GM23338 (cell line): ENCODE measurements around the gene ODAPH. TPM values are rescaled to one million over a fixed set of nuclear protein-coding genes. Genes with fewer than 3 reads are reported as not detected.

Experiments used
- ATAC-seq: fragments of 200-7000 bp; cut with Tn5 transposase; 3 replicates; pipeline ENCODE4 v1.9.1; 2020
- DNase-seq: peaks from one replicate; pipeline ENCODE4 v3.0.0-alpha.2; 2015; ENCODE audit warnings: low spot score
- H2AFZ ChIP-seq: fragments of 200-600 bp; sonication (generic); 2 replicates; pipeline ENCODE4 v1.8.0; 2016; ENCODE audit warnings: antibody characterized with exemption, mild to moderate bottlenecking, moderate library complexity
- H3F3A ChIP-seq: fragments of 200-600 bp; sonication (generic); replicated peaks from 2 replicates; pipeline ENCODE4 v1.8.0; 2017; ENCODE audit warnings: antibody characterized with exemption, mixed run types, low read depth
- H3K27ac ChIP-seq: fragments of 200-600 bp; sonication (generic); 2 replicates; pipeline ENCODE4 v1.6.1; 2016; ENCODE audit warnings: low read depth
- H3K27me3 ChIP-seq: fragments of 200-600 bp; sonication (generic); 2 replicates; pipeline ENCODE4 v1.8.0; 2016; ENCODE audit warnings: mild to moderate bottlenecking, mixed run types, moderate library complexity; ENCODE audit not compliant: insufficient read depth
- H3K36me3 ChIP-seq: fragments of 200-600 bp; sonication (generic); 2 replicates; pipeline ENCODE4 v1.8.0; 2016; ENCODE audit warnings: mild to moderate bottlenecking; ENCODE audit not compliant: insufficient read depth
- H3K4me1 ChIP-seq: fragments of 200-600 bp; sonication (generic); 2 replicates; pipeline ENCODE4 v1.8.0; 2016; ENCODE audit warnings: mild to moderate bottlenecking, moderate library complexity; ENCODE audit not compliant: insufficient read depth
- H3K4me2 ChIP-seq: fragments of 200-600 bp; sonication (generic); 2 replicates; pipeline ENCODE4 v1.7.1; 2017; ENCODE audit warnings: mixed run types
- H3K4me3 ChIP-seq: fragments of 200-600 bp; sonication (generic); 2 replicates; pipeline ENCODE4 v1.6.1; 2016; ENCODE audit warnings: mixed run types
- H3K79me2 ChIP-seq: fragments of 200-600 bp; sonication (generic); replicated peaks from 2 replicates; pipeline ENCODE4 v1.8.0; 2017; ENCODE audit warnings: mild to moderate bottlenecking; ENCODE audit not compliant: insufficient read depth
- H3K9me2 ChIP-seq: fragments of 200-600 bp; sonication (generic); 2 replicates; pipeline ENCODE4 v1.8.0; 2017; ENCODE audit not compliant: insufficient read depth
- H4K20me1 ChIP-seq: fragments of 200-600 bp; sonication (generic); replicated peaks from 2 replicates; pipeline ENCODE4 v1.8.0; 2017; ENCODE audit warnings: mild to moderate bottlenecking; ENCODE audit not compliant: insufficient read depth
- H3K27ac Mint-ChIP-seq: 2 replicates; pipeline ENCODE4 v1.8.0; 2020; ENCODE audit warnings: inconsistent platforms, mild to moderate bottlenecking, moderate library complexity, mixed read lengths
- H3K27me3 Mint-ChIP-seq: 3 replicates; pipeline ENCODE4 v1.8.0; 2022; ENCODE audit warnings: low read depth, mild to moderate bottlenecking, moderate library complexity, mixed read lengths, inconsistent platforms; ENCODE audit not compliant: insufficient read depth, poor library complexity
- H3K36me3 Mint-ChIP-seq: 3 replicates; pipeline ENCODE4 v1.8.0; 2021; ENCODE audit warnings: low read depth, mild to moderate bottlenecking, inconsistent platforms, moderate library complexity, mixed read lengths
- H3K4me1 Mint-ChIP-seq: 3 replicates; pipeline ENCODE4 v1.8.0; 2020; ENCODE audit warnings: mild to moderate bottlenecking, inconsistent platforms, mixed read lengths
- H3K4me3 Mint-ChIP-seq: 3 replicates; pipeline ENCODE4 v1.8.0; 2021; ENCODE audit warnings: moderate library complexity, mild to moderate bottlenecking, inconsistent platforms, mixed read lengths
- H3K9me3 Mint-ChIP-seq: 3 replicates; pipeline ENCODE4 v1.8.0; 2020; ENCODE audit warnings: moderate library complexity, mild to moderate bottlenecking, inconsistent platforms, mixed read lengths
- CREB1 ChIP-seq: fragments of 250-450 bp; sonication (Bioruptor Pico); IDR thresholded peaks from 2 replicates; pipeline ENCODE4 v1.5.0; 2020; ENCODE audit warnings: low read depth, mild to moderate bottlenecking, moderate library complexity
- EZH2 ChIP-seq: fragments of 200-600 bp; sonication (generic); IDR thresholded peaks from one replicate; pipeline ENCODE4 v1.8.0; 2017; ENCODE audit warnings: antibody characterized with exemption, mild to moderate bottlenecking, low read depth; ENCODE audit not compliant: unreplicated experiment
- EZH2phosphoT487 ChIP-seq: fragments of 200-600 bp; sonication (generic); IDR thresholded peaks from one replicate; pipeline ENCODE4 v1.8.1; 2018; ENCODE audit warnings: antibody characterized with exemption; ENCODE audit not compliant: unreplicated experiment
- JUNB ChIP-seq: IDR thresholded peaks from one replicate; pipeline ENCODE4 v1.6.1; 2016; ENCODE audit warnings: antibody characterized with exemption; ENCODE audit not compliant: unreplicated experiment
- NANOG ChIP-seq: IDR thresholded peaks from 2 replicates; pipeline ENCODE4 v1.6.1; 2016; ENCODE audit warnings: antibody characterized with exemption, borderline replicate concordance
- POLR2AphosphoS5 ChIP-seq: IDR thresholded peaks from 2 replicates; pipeline ENCODE4 v1.6.1; 2016; ENCODE audit warnings: antibody characterized with exemption, low read depth
- STAT1 ChIP-seq: IDR thresholded peaks from one replicate; pipeline ENCODE4 v1.6.1; 2016; ENCODE audit warnings: antibody characterized with exemption; ENCODE audit not compliant: unreplicated experiment
- ZNF114 ChIP-seq: fragments of 250-450 bp; sonication (Bioruptor Pico); IDR thresholded peaks from 2 replicates; pipeline ENCODE4 v1.5.0; 2020; ENCODE audit warnings: mild to moderate bottlenecking, moderate library complexity
- ZNF331 ChIP-seq: fragments of 250-450 bp; sonication (Bioruptor Pico); IDR thresholded peaks from 2 replicates; pipeline ENCODE4 v1.5.0; 2020; ENCODE audit warnings: low read depth, mild to moderate bottlenecking, moderate library complexity
- polyA plus RNA-seq: library from polyadenylated mRNA; unstranded; fragments of >200 nt; fragmentation: Nextera tagmentation; extraction: Ambion mirVana; gene quantifications from 2 replicates; pipeline ENCODE4 v1.2.1, GENCODE V29; 2016
- total RNA-seq: library from RNA; depleted of rRNA; stranded (reverse); fragments of >200 nt; shearing (Covaris generic); gene quantifications from 2 replicates; pipeline ENCODE4 v1.2.3, GENCODE V29; 2014
- TF ChIP-seq, protein P1 (sequence below): fragments of 250-450 bp; sonication (Bioruptor Pico); IDR thresholded peaks from 2 replicates; pipeline ENCODE4 v1.5.0; 2020; ENCODE audit warnings: mild to moderate bottlenecking, moderate library complexity
- TF ChIP-seq, protein P2 (sequence below): IDR thresholded peaks from 2 replicates; pipeline ENCODE4 v1.6.1; 2016; ENCODE audit warnings: antibody characterized with exemption
- TF ChIP-seq, protein P3 (sequence below), 2 experiments: fragments of 200-600 bp in 1 of 2; sonication (generic) in 1 of 2; conservative IDR thresholded peaks; 2 replicates each; pipeline versions ENCODE4 v1.5.1 to v1.6.1; 2016 to 2017; ENCODE audit warnings: antibody characterized with exemption in 2 of 2, low read depth in 2 of 2, mild to moderate bottlenecking in 2 of 2, moderate library complexity in 1 of 2
- TF ChIP-seq, protein P4 (sequence below): IDR thresholded peaks from one replicate; pipeline ENCODE4 v1.6.1; 2018; ENCODE audit warnings: antibody characterized with exemption; ENCODE audit not compliant: unreplicated experiment

Gene ODAPH
- total and polyA plus RNA-seq, 2 experiments from 2014 or later: not detected

DNA sequence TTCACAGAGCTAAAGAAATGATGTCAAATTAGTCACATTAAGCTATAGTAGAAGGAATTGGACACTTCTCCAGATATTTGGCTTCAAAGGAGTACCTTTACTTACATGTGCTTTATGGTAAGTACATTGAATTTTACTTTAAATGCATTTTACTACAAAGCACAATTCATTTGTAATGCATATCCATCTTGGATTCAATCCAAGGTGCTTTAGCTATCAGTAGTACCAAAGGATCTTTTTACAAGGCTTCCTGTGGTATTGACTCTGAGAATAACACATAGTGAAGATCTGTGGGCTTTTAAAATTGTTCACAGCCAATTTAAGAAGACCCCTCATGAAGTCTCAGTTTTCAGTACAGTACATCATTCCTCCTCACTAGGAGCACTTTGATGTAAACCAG, 28.4 kb upstream of the ODAPH start:
- Histone ChIP-seq H3K4me3 (no peak overlapping the region), H2AFZ (no peak overlapping the region), H3K4me2 (no peak overlapping the region), H3K9me2 (no peaks in the 10 kb centered on the region), H3F3A (no peaks in the 10 kb centered on the region), H3K79me2 (no peaks in the 10 kb centered on the region; the same call in 1 of the 2 replicates), H3K4me1 (no peaks in the 10 kb centered on the region), H3K27me3 (no peaks in the 10 kb centered on the region), H4K20me1 (no peaks in the 10 kb centered on the region), H3K27ac (no peak overlapping the region), H3K36me3 (peaks cover 26% of the 10 kb centered on the region)
- Mint-ChIP-seq H3K4me3 (no peak overlapping the region), H3K9me3 (peaks cover 16% of the 10 kb centered on the region), H3K27me3 (no peaks in the 10 kb centered on the region), H3K4me1 (no peaks in the 10 kb centered on the region), H3K27ac (no peak overlapping the region), H3K36me3 (peaks cover 61% of the 10 kb centered on the region)
- ATAC-seq (no peak), DNase-seq (no peak)
- TF ChIP-seq, protein P1, sequence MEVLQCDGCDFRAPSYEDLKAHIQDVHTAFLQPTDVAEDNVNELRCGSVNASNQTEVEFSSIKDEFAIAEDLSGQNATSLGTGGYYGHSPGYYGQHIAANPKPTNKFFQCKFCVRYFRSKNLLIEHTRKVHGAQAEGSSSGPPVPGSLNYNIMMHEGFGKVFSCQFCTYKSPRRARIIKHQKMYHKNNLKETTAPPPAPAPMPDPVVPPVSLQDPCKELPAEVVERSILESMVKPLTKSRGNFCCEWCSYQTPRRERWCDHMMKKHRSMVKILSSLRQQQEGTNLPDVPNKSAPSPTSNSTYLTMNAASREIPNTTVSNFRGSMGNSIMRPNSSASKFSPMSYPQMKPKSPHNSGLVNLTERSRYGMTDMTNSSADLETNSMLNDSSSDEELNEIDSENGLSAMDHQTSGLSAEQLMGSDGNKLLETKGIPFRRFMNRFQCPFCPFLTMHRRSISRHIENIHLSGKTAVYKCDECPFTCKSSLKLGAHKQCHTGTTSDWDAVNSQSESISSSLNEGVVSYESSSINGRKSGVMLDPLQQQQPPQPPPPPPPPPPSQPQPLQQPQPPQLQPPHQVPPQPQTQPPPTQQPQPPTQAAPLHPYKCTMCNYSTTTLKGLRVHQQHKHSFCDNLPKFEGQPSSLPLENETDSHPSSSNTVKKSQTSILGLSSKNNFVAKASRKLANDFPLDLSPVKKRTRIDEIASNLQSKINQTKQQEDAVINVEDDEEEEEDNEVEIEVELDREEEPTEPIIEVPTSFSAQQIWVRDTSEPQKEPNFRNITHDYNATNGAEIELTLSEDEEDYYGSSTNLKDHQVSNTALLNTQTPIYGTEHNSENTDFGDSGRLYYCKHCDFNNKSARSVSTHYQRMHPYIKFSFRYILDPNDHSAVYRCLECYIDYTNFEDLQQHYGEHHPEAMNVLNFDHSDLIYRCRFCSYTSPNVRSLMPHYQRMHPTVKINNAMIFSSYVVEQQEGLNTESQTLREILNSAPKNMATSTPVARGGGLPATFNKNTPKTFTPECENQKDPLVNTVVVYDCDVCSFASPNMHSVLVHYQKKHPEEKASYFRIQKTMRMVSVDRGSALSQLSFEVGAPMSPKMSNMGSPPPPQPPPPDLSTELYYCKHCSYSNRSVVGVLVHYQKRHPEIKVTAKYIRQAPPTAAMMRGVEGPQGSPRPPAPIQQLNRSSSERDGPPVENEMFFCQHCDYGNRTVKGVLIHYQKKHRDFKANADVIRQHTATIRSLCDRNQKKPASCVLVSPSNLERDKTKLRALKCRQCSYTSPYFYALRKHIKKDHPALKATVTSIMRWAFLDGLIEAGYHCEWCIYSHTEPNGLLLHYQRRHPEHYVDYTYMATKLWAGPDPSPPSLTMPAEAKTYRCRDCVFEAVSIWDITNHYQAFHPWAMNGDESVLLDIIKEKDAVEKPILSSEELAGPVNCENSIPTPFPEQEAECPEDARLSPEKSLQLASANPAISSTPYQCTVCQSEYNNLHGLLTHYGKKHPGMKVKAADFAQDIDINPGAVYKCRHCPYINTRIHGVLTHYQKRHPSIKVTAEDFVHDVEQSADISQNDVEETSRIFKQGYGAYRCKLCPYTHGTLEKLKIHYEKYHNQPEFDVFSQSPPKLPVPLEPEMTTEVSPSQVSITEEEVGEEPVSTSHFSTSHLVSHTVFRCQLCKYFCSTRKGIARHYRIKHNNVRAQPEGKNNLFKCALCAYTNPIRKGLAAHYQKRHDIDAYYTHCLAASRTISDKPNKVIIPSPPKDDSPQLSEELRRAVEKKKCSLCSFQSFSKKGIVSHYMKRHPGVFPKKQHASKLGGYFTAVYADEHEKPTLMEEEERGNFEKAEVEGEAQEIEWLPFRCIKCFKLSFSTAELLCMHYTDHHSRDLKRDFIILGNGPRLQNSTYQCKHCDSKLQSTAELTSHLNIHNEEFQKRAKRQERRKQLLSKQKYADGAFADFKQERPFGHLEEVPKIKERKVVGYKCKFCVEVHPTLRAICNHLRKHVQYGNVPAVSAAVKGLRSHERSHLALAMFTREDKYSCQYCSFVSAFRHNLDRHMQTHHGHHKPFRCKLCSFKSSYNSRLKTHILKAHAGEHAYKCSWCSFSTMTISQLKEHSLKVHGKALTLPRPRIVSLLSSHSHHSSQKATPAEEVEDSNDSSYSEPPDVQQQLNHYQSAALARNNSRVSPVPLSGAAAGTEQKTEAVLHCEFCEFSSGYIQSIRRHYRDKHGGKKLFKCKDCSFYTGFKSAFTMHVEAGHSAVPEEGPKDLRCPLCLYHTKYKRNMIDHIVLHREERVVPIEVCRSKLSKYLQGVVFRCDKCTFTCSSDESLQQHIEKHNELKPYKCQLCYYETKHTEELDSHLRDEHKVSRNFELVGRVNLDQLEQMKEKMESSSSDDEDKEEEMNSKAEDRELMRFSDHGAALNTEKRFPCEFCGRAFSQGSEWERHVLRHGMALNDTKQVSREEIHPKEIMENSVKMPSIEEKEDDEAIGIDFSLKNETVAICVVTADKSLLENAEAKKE (CRISPR knock-in tag): no peak
- TF ChIP-seq, protein P2, sequence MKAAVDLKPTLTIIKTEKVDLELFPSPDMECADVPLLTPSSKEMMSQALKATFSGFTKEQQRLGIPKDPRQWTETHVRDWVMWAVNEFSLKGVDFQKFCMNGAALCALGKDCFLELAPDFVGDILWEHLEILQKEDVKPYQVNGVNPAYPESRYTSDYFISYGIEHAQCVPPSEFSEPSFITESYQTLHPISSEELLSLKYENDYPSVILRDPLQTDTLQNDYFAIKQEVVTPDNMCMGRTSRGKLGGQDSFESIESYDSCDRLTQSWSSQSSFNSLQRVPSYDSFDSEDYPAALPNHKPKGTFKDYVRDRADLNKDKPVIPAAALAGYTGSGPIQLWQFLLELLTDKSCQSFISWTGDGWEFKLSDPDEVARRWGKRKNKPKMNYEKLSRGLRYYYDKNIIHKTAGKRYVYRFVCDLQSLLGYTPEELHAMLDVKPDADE: no peak
- TF ChIP-seq, protein P3, sequence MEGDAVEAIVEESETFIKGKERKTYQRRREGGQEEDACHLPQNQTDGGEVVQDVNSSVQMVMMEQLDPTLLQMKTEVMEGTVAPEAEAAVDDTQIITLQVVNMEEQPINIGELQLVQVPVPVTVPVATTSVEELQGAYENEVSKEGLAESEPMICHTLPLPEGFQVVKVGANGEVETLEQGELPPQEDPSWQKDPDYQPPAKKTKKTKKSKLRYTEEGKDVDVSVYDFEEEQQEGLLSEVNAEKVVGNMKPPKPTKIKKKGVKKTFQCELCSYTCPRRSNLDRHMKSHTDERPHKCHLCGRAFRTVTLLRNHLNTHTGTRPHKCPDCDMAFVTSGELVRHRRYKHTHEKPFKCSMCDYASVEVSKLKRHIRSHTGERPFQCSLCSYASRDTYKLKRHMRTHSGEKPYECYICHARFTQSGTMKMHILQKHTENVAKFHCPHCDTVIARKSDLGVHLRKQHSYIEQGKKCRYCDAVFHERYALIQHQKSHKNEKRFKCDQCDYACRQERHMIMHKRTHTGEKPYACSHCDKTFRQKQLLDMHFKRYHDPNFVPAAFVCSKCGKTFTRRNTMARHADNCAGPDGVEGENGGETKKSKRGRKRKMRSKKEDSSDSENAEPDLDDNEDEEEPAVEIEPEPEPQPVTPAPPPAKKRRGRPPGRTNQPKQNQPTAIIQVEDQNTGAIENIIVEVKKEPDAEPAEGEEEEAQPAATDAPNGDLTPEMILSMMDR (conservative IDR thresholded peaks at IDR 0.05; ENCODE audit: low read depth in 2 of 2): no peak
- TF ChIP-seq JUNB (no peak), NANOG (no peak), EZH2 (no peak), STAT1 (no peak), ZNF114 (CRISPR knock-in tag) (no peak), CREB1 (no peak), ZNF331 (CRISPR knock-in tag) (no peak), POLR2AphosphoS5 (no peak), EZH2phosphoT487 (no peak)
- TF ChIP-seq, protein P4, sequence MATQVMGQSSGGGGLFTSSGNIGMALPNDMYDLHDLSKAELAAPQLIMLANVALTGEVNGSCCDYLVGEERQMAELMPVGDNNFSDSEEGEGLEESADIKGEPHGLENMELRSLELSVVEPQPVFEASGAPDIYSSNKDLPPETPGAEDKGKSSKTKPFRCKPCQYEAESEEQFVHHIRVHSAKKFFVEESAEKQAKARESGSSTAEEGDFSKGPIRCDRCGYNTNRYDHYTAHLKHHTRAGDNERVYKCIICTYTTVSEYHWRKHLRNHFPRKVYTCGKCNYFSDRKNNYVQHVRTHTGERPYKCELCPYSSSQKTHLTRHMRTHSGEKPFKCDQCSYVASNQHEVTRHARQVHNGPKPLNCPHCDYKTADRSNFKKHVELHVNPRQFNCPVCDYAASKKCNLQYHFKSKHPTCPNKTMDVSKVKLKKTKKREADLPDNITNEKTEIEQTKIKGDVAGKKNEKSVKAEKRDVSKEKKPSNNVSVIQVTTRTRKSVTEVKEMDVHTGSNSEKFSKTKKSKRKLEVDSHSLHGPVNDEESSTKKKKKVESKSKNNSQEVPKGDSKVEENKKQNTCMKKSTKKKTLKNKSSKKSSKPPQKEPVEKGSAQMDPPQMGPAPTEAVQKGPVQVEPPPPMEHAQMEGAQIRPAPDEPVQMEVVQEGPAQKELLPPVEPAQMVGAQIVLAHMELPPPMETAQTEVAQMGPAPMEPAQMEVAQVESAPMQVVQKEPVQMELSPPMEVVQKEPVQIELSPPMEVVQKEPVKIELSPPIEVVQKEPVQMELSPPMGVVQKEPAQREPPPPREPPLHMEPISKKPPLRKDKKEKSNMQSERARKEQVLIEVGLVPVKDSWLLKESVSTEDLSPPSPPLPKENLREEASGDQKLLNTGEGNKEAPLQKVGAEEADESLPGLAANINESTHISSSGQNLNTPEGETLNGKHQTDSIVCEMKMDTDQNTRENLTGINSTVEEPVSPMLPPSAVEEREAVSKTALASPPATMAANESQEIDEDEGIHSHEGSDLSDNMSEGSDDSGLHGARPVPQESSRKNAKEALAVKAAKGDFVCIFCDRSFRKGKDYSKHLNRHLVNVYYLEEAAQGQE: no peak
